Bone marrow (tissue), 2 donors: ENCODE results near the gene OSCAR.
"Not testable (repeated sequence)": the region's sequence is repeated elsewhere in the genome, so short reads cannot be mapped to it uniquely, and the experiment has no call there.

ENCODE experiments used
- DNase-seq, 2 donors: peaks; one replicate each; lab custom pipeline; 2025; lab: John Stamatoyannopoulos, UW

Gene OSCAR

GRCh38 chr19:54125713-54126112, 25.1 kb upstream of the OSCAR start:
- DNase-seq = no peak

DNA sequence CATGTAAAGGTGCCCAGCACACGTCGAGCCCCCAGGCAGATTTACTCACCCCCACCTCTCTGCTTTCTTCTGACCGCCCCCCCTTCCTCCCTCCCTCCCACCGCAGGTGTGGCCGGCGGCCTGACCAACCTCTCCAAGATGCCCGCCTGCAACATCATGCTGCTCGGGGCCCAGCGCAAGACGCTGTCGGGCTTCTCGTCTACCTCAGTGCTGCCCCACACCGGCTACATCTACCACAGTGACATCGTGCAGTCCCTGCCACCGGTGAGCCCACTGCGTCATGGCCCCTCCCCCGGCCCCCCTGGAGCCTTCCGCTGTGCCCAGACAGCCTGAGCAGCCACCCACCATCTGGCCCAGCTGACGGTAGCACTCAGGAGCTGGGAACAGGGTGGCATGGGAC, 23.8 kb upstream of the OSCAR start:
- no peak for DNase-seq

GRCh38 chr19:54123682-54124081, 23.1 kb upstream of the OSCAR start:
- DNase-seq = no peak

- no peak for DNase-seq
These were observed 20.7 kb upstream of the OSCAR start for GRCh38 chr19:54121259-54121658.

GRCh38 chr19:54115109-54116063, 14.8 kb upstream of the OSCAR start, which contains the start of the genes PRPF31 and TFPT:
PRPF31 (plus strand) TSS chr19:54115754; CDS start chr19:54118279, 2,525 bp downstream.
TFPT (minus strand) TSS chr19:54115657; CDS start chr19:54115269, 388 bp downstream.
- DNase-seq = peak; percentile 94 to 96

DNA sequence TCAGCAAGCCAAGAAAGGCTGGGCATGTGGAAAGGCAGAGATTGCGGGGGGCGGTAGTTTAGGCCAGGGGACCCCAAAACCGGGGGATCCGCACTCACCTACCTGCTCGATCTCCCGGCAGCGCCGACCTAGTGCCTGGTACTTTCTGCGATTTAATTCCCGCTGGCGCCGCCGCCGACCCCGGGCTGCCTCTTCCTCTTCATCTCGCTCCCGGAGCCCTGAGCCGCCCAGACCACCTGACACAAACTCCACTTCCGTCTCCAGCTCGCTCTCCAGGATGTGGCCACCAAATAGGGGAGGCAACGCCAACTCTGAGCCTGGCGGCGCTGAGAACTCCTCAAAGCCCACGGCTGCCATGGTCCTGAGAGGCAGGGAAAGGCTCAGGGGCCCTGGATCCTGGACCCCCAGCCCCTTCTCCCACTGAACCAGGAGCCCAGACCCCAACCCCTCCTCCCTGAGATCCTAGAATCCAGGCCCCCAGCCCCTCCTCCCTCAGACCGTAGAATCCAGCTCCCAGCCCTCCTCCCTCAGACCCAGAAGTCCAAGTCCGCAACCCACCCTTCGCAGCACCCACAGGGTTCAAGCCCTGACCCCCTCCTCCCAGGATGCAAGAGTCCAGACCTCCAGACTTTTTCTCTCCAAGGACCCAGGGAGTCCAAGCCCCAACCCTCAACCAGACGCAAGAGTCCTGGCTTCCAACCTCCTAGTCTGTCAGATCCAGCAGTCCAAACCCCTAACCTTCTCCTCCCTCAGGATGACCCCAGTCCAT, 13.9 kb upstream of the OSCAR start:
- peak in 1 of 2 donors; percentile 61 for DNase-seq

DNA sequence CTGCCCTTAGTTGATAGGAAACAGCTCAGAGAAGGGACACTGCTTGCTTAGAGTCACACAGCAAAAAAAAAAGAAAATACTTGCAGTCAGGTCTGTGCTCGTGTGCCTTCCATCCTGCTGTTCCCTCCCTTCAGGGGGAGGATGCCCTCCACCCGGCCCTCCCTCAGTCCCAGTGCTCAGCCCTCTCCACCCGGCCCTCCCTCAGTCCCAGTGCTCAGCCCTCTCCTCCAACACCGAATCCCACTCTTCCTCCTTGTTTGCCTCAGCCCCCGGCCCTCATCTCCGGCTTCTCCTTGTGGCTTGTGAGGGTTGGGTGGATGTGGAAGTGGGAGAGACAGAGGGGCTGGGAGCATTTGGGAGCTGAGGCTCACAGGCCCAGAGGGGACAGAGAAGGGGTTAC, 9.0 kb upstream of the OSCAR start:
- DNase-seq = no peak

DNA sequence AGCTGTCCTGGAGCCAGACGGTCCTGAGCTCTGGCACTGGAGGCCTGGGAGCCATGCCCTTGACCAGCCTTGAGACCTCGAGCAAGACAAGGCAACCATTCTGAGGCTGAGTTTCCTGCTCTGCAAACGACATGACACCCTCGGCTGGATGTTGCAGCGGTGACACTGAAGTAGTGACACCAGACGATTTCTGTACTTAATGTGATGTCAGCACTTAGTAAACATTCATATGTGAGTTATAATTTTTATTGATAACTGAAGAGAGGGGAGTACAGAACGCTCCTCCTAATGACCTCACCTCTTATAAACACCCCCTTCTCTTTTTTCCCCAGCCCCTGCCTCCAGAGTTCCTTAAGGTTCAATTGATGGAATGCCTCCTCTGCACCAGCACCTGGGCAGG, 7.9 kb upstream of the OSCAR start:
- no peak for DNase-seq

- no peak for DNase-seq
These were observed 7.4 kb upstream of the OSCAR start for GRCh38 chr19:54107876-54108490.

GRCh38 chr19:54106716-54107115, 6.1 kb upstream of the OSCAR start:
- DNase-seq = no peak

- DNase-seq = no peak
These were observed 5.2 kb upstream of the OSCAR start for GRCh38 chr19:54105796-54106195.

- no peak for DNase-seq
These were observed 4.6 kb upstream of the OSCAR start for GRCh38 chr19:54104998-54105715.

- DNase-seq = peak; percentile 76 to 98
These were observed 2.0 kb upstream of the OSCAR start, which contains the start of gene NDUFA3 for GRCh38 chr19:54102421-54103169. NDUFA3 (plus strand) TSS chr19:54102855; CDS start chr19:54102879, 24 bp downstream.

- DNase-seq = not testable (repeated sequence)
These were observed 724 bp downstream of the OSCAR start for GRCh38 chr19:54099903-54100255.

GRCh38 chr19:54099190-54099902, 1.3 kb downstream of the OSCAR start:
- no peak for DNase-seq

DNA sequence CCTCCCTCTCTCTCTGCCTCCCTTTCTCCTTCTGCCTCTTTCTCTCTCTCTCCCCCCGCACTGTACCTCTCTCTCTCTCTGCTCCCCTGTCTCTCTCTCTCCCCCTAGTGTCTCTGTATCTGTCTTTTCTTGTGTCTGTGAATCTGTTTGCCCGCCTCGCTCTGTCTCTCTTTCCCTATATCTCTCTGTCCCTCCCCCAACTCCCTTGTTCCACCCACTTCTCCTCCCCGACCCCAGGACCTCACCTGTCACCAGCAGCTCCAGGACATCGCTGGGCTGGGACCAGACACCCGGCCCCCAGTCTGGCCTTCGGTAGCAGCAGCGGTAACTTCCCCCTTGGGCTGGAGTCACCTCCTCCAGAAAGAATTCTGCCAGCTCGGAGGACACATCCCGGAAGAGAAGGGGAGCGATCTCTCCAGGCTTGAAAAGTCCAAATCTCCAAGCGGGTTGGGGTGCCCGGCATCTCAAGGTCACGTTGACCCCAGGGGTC, 3.9 kb downstream of the OSCAR start:
- peak; percentile 22 to 67 for DNase-seq

GRCh38 chr19:54095859-54096616, 4.6 kb downstream of the OSCAR start:
- not testable (repeated sequence) for DNase-seq

DNA sequence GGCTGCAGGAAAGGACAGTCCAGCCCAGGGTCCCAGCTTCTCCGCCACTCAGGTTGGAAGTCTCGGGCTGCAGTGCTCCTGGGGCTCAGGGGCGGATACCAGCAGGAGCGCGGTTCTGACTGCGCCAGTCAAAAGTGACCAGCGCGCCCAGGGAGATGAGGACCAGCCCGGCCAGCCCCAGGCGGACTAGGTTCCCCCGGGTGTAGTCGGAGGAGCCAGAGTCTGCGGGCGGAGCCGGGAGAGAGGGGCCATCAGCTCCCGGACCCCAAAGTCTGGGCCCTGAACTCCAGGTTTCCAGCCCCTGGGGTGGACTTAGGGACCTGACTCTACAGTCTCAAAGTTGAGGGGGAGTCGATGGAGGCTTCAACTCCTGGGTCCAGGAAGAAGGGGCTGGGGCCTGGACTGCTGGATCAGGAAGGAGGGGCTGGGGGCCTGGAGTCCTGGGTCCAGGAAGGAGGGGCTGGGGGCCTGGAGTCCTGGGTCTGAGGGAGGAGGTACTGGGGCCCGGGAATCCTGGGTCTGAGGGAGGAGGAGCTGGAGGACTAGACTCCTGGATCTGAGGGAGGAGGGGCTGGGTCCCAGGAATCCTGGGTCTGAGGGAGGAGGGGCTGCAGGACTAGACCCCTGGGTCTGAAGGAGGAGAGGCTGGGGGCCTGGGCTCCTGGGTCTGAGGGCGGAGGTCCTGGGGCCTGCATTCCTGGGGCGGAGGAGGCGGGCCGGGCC, 5.3 kb downstream of the OSCAR start:
- DNase-seq = no peak
